A549 (cell line): ENCODE results near the gene GALNT14.

Experiments
- EP300 ChIP-seq, 2 experiments: fragments of >200 bp; sonication (Bioruptor Twin); formaldehyde crosslinking; IDR thresholded peaks; 2 replicates in 1 of 2; 3 replicates in 1 of 2; pipeline ENCODE4 v1.6.1; 2016 to 2017
- FOXS1 ChIP-seq: fragments of 250-450 bp; sonication (Bioruptor Pico); IDR thresholded peaks from 2 replicates; pipeline ENCODE4 v1.5.0; 2020; ENCODE audit warnings: mild to moderate bottlenecking, moderate library complexity
- POLR2A ChIP-seq: IDR thresholded peaks from 2 replicates; pipeline ENCODE4 v1.6.1; 2012; ENCODE audit warnings: mild to moderate bottlenecking, low read length
- RAD21 ChIP-seq, 2 experiments: fragments of >200 bp in 1 of 2; sonication (Bioruptor Twin) in 1 of 2; formaldehyde crosslinking in 1 of 2; IDR thresholded peaks in 1 of 2; conservative IDR thresholded peaks in 1 of 2; 2 replicates in 1 of 2; 3 replicates in 1 of 2; pipeline ENCODE4 v1.6.1; 2012 to 2018; ENCODE audit warnings: inconsistent platforms in 1 of 2
- RCOR1 ChIP-seq: fragments of 150-350 bp; IDR thresholded peaks from 2 replicates; pipeline ENCODE4 v1.6.1; 2014; ENCODE audit warnings: antibody characterized with exemption, low read length, low read depth
- SREBF2 ChIP-seq: fragments of 450-650 bp; IDR thresholded peaks from 2 replicates; pipeline ENCODE4 v1.6.1; 2014; ENCODE audit warnings: mild to moderate bottlenecking, moderate library complexity
- TF ChIP-seq, protein P1 (sequence below): fragments of >200 bp; sonication (Bioruptor Twin); formaldehyde crosslinking; IDR thresholded peaks from 3 replicates; pipeline ENCODE4 v1.5.1; 2016
- TF ChIP-seq, protein P2 (sequence below): fragments of 200-600 bp; sonication (generic); IDR thresholded peaks from 2 replicates; pipeline ENCODE4 v1.6.1; 2016; ENCODE audit warnings: antibody characterized with exemption, mild to moderate bottlenecking, moderate library complexity

DNA sequence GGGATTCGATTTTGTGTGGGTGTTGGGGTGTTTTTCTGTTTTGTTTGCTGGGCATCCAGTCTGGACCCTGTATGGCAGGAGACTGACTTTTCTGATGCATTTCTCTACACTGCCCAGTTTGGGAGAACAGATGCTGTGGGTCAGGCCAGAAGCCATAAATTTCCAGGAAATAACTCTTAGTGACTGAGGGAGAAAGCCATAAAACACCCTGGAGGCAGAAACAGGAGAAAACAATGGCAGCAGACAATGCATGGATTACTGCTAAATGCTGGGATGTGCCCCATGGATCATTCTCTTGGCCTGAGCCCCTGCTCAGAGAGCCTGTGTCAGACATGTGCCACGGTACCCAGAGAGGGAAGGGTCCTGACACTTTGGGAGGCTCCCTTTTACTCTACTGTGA is 197.4 kb downstream of the GALNT14 start:
- TF ChIP-seq, protein P1, sequence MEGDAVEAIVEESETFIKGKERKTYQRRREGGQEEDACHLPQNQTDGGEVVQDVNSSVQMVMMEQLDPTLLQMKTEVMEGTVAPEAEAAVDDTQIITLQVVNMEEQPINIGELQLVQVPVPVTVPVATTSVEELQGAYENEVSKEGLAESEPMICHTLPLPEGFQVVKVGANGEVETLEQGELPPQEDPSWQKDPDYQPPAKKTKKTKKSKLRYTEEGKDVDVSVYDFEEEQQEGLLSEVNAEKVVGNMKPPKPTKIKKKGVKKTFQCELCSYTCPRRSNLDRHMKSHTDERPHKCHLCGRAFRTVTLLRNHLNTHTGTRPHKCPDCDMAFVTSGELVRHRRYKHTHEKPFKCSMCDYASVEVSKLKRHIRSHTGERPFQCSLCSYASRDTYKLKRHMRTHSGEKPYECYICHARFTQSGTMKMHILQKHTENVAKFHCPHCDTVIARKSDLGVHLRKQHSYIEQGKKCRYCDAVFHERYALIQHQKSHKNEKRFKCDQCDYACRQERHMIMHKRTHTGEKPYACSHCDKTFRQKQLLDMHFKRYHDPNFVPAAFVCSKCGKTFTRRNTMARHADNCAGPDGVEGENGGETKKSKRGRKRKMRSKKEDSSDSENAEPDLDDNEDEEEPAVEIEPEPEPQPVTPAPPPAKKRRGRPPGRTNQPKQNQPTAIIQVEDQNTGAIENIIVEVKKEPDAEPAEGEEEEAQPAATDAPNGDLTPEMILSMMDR: no peak
- TF ChIP-seq, protein P2, sequence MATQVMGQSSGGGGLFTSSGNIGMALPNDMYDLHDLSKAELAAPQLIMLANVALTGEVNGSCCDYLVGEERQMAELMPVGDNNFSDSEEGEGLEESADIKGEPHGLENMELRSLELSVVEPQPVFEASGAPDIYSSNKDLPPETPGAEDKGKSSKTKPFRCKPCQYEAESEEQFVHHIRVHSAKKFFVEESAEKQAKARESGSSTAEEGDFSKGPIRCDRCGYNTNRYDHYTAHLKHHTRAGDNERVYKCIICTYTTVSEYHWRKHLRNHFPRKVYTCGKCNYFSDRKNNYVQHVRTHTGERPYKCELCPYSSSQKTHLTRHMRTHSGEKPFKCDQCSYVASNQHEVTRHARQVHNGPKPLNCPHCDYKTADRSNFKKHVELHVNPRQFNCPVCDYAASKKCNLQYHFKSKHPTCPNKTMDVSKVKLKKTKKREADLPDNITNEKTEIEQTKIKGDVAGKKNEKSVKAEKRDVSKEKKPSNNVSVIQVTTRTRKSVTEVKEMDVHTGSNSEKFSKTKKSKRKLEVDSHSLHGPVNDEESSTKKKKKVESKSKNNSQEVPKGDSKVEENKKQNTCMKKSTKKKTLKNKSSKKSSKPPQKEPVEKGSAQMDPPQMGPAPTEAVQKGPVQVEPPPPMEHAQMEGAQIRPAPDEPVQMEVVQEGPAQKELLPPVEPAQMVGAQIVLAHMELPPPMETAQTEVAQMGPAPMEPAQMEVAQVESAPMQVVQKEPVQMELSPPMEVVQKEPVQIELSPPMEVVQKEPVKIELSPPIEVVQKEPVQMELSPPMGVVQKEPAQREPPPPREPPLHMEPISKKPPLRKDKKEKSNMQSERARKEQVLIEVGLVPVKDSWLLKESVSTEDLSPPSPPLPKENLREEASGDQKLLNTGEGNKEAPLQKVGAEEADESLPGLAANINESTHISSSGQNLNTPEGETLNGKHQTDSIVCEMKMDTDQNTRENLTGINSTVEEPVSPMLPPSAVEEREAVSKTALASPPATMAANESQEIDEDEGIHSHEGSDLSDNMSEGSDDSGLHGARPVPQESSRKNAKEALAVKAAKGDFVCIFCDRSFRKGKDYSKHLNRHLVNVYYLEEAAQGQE: no peak
- no peak for TF ChIP-seq RCOR1
- TF ChIP-seq SREBF2: no peak
- no peak for TF ChIP-seq POLR2A
- no peak for TF ChIP-seq FOXS1 (CRISPR knock-in tag)
- no peak for TF ChIP-seq RAD21 (conservative IDR thresholded peaks at IDR 0.05 in 1 of 2, IDR thresholded peaks at IDR 0.05 in 1 of 2)
- TF ChIP-seq EP300 (IDR thresholded peaks at IDR 0.05): no peak
